ENCODE measurements around the gene SAFB2. TPM values are rescaled to one million over a fixed set of nuclear protein-coding genes. Genes with fewer than 3 reads are reported as not detected.

Gene SAFB2
- total and polyA plus RNA-seq, 10 of the 15 experiments (the other 5 are each of a cell fraction or from before 2014, with no cell fraction given) = 4.5 to 89.2 (median 42.9) TPM

GRCh38 chr19:5644037-5644436 lies 21.5 kb upstream of the SAFB2 start:
- no TSS peak for BruUV-seq (replicated peaks)
- no peak overlapping the region for H3K9ac ChIP-seq (ENCODE audit: control insufficient read depth, insufficient read depth, low read length)
- DNase-seq (ENCODE audit: low read depth, low spot score) (no peak), FAIRE-seq (no peak), ATAC-seq (no peak)
- no peak overlapping the region for H2AFZ ChIP-seq (ENCODE audit: control insufficient read depth, low read depth, low read length)
- ChIA-PET SMC1A (ENCODE audit: uncharacterized antibody, unreplicated experiment) (no interaction called here), RAD21 (ENCODE audit: unreplicated experiment) (no interaction called here), CTCF (interaction anchor here (1.3 kb wide), 1 partner anchor 43 kb away, joined by 3 read pairs; no protein-coding TSS in a partner anchor), POLR2A (no interaction called here)
- no peaks in the 10 kb centered on the region for H3K4me1 ChIP-seq (ENCODE audit: control insufficient read depth, insufficient read depth, low read length)
- H3K27ac ChIP-seq (ENCODE audit: control insufficient read depth, insufficient read depth) = no peak overlapping the region
- H3K4me2 ChIP-seq (ENCODE audit: control insufficient read depth, insufficient read depth) = no peak overlapping the region
- no peaks in the 10 kb centered on the region for H3K9me3 ChIP-seq (replicated peaks; ENCODE audit: control insufficient read depth, insufficient read depth, low read length)
- in situ Hi-C loops (cut with MboI) (no loop called here), intact Hi-C loops (cut with micrococcal nuclease; ENCODE audit: unreplicated experiment) (no loop called here)
- WGBS (ENCODE audit: insufficient coverage, insufficient replicate concordance, low lambda C conversion rate, missing lambda C conversion rate) = 80% methylated on average over 2 of the region's 2 CpGs
- H3K36me3 ChIP-seq (ENCODE audit: control insufficient read depth in 2 of 2, insufficient read depth in 2 of 2, low read length in 1 of 2) = peaks cover 39 to 61% of the 10 kb centered on the region in 2 experiments
- peaks cover 23% of the 10 kb centered on the region for H3K79me2 ChIP-seq (ENCODE audit: control insufficient read depth, insufficient read depth, low read length)
- H4K20me1 ChIP-seq (ENCODE audit: control insufficient read depth, insufficient read depth) = peaks cover 13% of the 10 kb centered on the region
- TF ChIP-seq EZH2 (IDR thresholded peaks at IDR 0.05; ENCODE audit: borderline replicate concordance, control insufficient read depth, low read depth, low read length) (no peak), PAX5 (IDR thresholded peaks at IDR 0.05; ENCODE audit: borderline replicate concordance, low read depth, low read length) (no peak), CEBPZ (IDR thresholded peaks at IDR 0.05; ENCODE audit: low read depth, low read length) (no peak), BCL3 (IDR thresholded peaks at IDR 0.05; ENCODE audit: borderline replicate concordance, insufficient read depth, low read depth, low read length, poor library complexity, severe bottlenecking) (no peak), BACH1 (IDR thresholded peaks at IDR 0.05; ENCODE audit: borderline replicate concordance) (no peak), ETV6 (conservative IDR thresholded peaks at IDR 0.05 in 1 of 2, IDR thresholded peaks at IDR 0.05 in 1 of 2; ENCODE audit: borderline replicate concordance in 1 of 2, low read depth in 1 of 2) (no peak), TAF1 (IDR thresholded peaks at IDR 0.05; ENCODE audit: borderline replicate concordance, low read depth, low read length) (no peak)
- no peak overlapping the region for H3K4me3 ChIP-seq
- H3K27me3 ChIP-seq (replicated peaks in 1 of 2; ENCODE audit: control insufficient read depth in 2 of 2, insufficient read depth in 2 of 2, low read length in 1 of 2) = no peaks in the 10 kb centered on the region
